HepG2 (cell line): Measurements from ENCODE around the gene MEIS1. TPM values are rescaled to one million over a fixed set of nuclear protein-coding genes. Genes with fewer than 3 reads are reported as not detected.

ENCODE experiments used
- ATAC-seq: fragments of 200-7000 bp; cut with Tn5 transposase; 3 replicates; pipeline ENCODE4 v1.9.1; 2020; ENCODE audit warnings: mild to moderate bottlenecking, moderate library complexity
- BruUV-seq: library from RNA; stranded (reverse); fragments of 400-500 nt; replicated peaks from 2 replicates; lab custom pipeline; 2021; lab: Mats Ljungman, UMichigan
- CTCF ChIA-PET: fragments of 300-600 bp; formaldehyde crosslinking; extraction: SDS; loops from one replicate; lab custom pipeline; 2021; ENCODE audit warnings: low total read pairs, inconsistent platforms, low intra/inter-chr PET ratio; lab: Yijun Ruan, JAX
- POLR2A ChIA-PET: fragments of 350-600 bp; sonication (Branson Sonifier 250); formaldehyde crosslinking; loops from one replicate; lab custom pipeline; 2020; ENCODE audit warnings: antibody characterized with exemption, inconsistent platforms; lab: Yijun Ruan, JAX
- DNase-seq: peaks from one replicate; pipeline ENCODE4 v3.0.0-alpha.2; 2015; ENCODE audit warnings: low spot score
- FAIRE-seq: peaks from 3 replicates; lab custom pipeline; 2011; peaks lifted over from hg19 to GRCh38; lab: Jason Lieb, UNC
- H2AFZ ChIP-seq: one replicate; pipeline ENCODE4 v1.6.1; 2011; ENCODE audit warnings: low read length, inconsistent platforms
- H3K27ac ChIP-seq: fragments of 300-600 bp; 3 replicates; pipeline ENCODE4 v1.8.0; 2011; ENCODE audit warnings: mixed run types, mild to moderate bottlenecking, mixed read lengths, low read length, inconsistent platforms; ENCODE audit not compliant: insufficient read depth; ENCODE audit errors: extremely low read length
- H3K27me3 ChIP-seq, 2 experiments: fragments of 200-600 bp in 1 of 2; 2 replicates in 1 of 2; 3 replicates in 1 of 2; pipeline versions ENCODE4 v1.6.0 to v1.8.0; 2011; ENCODE audit warnings: low read length in 2 of 2, mild to moderate bottlenecking in 2 of 2, moderate library complexity in 2 of 2, inconsistent platforms in 1 of 2; ENCODE audit not compliant: insufficient read depth in 2 of 2, control insufficient read depth in 1 of 2
- H3K36me3 ChIP-seq, 2 experiments: fragments of 200-600 bp in 1 of 2; replicated peaks in 1 of 2; 2 replicates in 1 of 2; 3 replicates in 1 of 2; pipeline versions ENCODE4 v1.5.1 to v1.8.0; 2011; ENCODE audit warnings: low read length in 2 of 2, inconsistent platforms in 1 of 2; ENCODE audit not compliant: insufficient read depth in 2 of 2, control insufficient read depth in 1 of 2
- H3K4me1 ChIP-seq: 2 replicates; pipeline ENCODE4 v1.5.1; 2012; ENCODE audit warnings: low read length, inconsistent platforms; ENCODE audit not compliant: insufficient read depth
- H3K4me2 ChIP-seq: 2 replicates; pipeline ENCODE4 v1.6.0; 2011; ENCODE audit warnings: low read depth, low read length, inconsistent platforms
- H3K4me3 ChIP-seq, 3 experiments: fragments of 200-600 bp in 1 of 3; sonication (generic), shearing (Covaris generic) in 1 of 3; replicated peaks in 1 of 3; 2 replicates each; pipeline ENCODE4 v1.5.1; 2011 to 2016; ENCODE audit warnings: low read length in 3 of 3, inconsistent platforms in 2 of 3, low read depth in 2 of 3, mild to moderate bottlenecking in 2 of 3, control low read depth in 1 of 3, mixed read lengths in 1 of 3; ENCODE audit not compliant: insufficient read depth in 1 of 3
- H3K79me2 ChIP-seq: one replicate; pipeline ENCODE4 v1.6.1; 2011; ENCODE audit warnings: low read length, inconsistent platforms; ENCODE audit not compliant: insufficient read depth
- H3K9ac ChIP-seq: 2 replicates; pipeline ENCODE4 v1.6.0; 2011; ENCODE audit warnings: mild to moderate bottlenecking, low read depth, low read length, inconsistent platforms; ENCODE audit not compliant: insufficient read depth
- H3K9me3 ChIP-seq: 2 replicates; pipeline ENCODE4 v1.5.1; 2012; ENCODE audit warnings: mild to moderate bottlenecking, low read length
- H4K20me1 ChIP-seq: 2 replicates; pipeline ENCODE4 v1.6.0; 2011; ENCODE audit warnings: inconsistent platforms, mild to moderate bottlenecking, low read length, moderate library complexity; ENCODE audit not compliant: insufficient read depth
- FOXA3 ChIP-seq: IDR thresholded peaks from 2 replicates; pipeline ENCODE4 v1.6.1; 2016; ENCODE audit warnings: missing genetic modification reagents, missing compliant biosample characterization
- HNF1B ChIP-seq: sonication (generic); formaldehyde crosslinking; IDR thresholded peaks from 2 replicates; pipeline ENCODE4 v1.5.1; 2020; ENCODE audit warnings: mild to moderate bottlenecking, moderate library complexity, missing genetic modification reagents
- MEIS1 ChIP-seq: sonication (generic); formaldehyde crosslinking; IDR thresholded peaks from 2 replicates; pipeline ENCODE4 v1.9.0; 2021; ENCODE audit warnings: mild to moderate bottlenecking, missing genetic modification reagents, moderate library complexity, borderline replicate concordance
- MXI1 ChIP-seq: IDR thresholded peaks from 3 replicates; pipeline ENCODE4 v1.6.1; 2012; ENCODE audit warnings: low read depth, low read length, inconsistent platforms, borderline replicate concordance
- NFIB ChIP-seq: sonication (generic); formaldehyde crosslinking; IDR thresholded peaks from 2 replicates; pipeline ENCODE4 v1.9.0; 2021; ENCODE audit warnings: missing genetic modification reagents, mild to moderate bottlenecking, borderline replicate concordance
- SOX6 ChIP-seq, 2 experiments: fragments of 450-650 bp in 1 of 2; sonication (generic) in 1 of 2; formaldehyde crosslinking in 1 of 2; IDR thresholded peaks; 2 replicates each; pipeline versions ENCODE4 v1.4.0 to v1.6.1; 2017 to 2020; ENCODE audit warnings: antibody characterized with exemption in 1 of 2, mild to moderate bottlenecking in 1 of 2, missing genetic modification reagents in 1 of 2
- STAT5B ChIP-seq: sonication (generic); formaldehyde crosslinking; IDR thresholded peaks from 2 replicates; pipeline ENCODE4 v1.4.0; 2020; ENCODE audit warnings: missing genetic modification reagents
- TARDBP ChIP-seq: sonication (generic); formaldehyde crosslinking; IDR thresholded peaks from 2 replicates; pipeline ENCODE4 v1.8.0; 2022; ENCODE audit warnings: mild to moderate bottlenecking, missing genetic modification reagents
- ZFP36L2 ChIP-seq: sonication (generic); formaldehyde crosslinking; IDR thresholded peaks from 2 replicates; pipeline ENCODE4 v1.4.0; 2020; ENCODE audit warnings: missing genetic modification reagents
- ZNF280B ChIP-seq: sonication (generic); formaldehyde crosslinking; IDR thresholded peaks from 2 replicates; pipeline ENCODE4 v1.5.0; 2020; ENCODE audit warnings: missing genetic modification reagents, mild to moderate bottlenecking, borderline replicate concordance
- ZNF430 ChIP-seq: sonication (generic); formaldehyde crosslinking; IDR thresholded peaks from 2 replicates; pipeline ENCODE4 v1.9.0; 2021; ENCODE audit warnings: mild to moderate bottlenecking, missing genetic modification reagents
- ZNF674 ChIP-seq: sonication (generic); formaldehyde crosslinking; IDR thresholded peaks from 2 replicates; pipeline ENCODE4 v1.5.0; 2020; ENCODE audit warnings: low read depth, mild to moderate bottlenecking, missing genetic modification reagents
- ZNF691 ChIP-seq: sonication (generic); formaldehyde crosslinking; IDR thresholded peaks from 2 replicates; pipeline ENCODE4 v1.4.0; 2020; ENCODE audit warnings: missing genetic modification reagents, low read depth, mild to moderate bottlenecking, borderline replicate concordance
- WGBS: methylation state at CpG from one replicate; pipeline ENCODE4 v1.1.6; 2017; ENCODE audit warnings: low lambda C conversion rate; 5-methylcytosine and 5-hydroxymethylcytosine counted together
- in situ Hi-C: cut with HindIII; loops from 2 replicates; pipeline ENCODE4 v1.10.0; 2017; ENCODE audit warnings: low pct_unique_long_range_greater_than_20kb; ENCODE audit not compliant: extremely low pct_ligation_motif_present
- intact Hi-C: fragments of 100-400 bp; cut with micrococcal nuclease; formaldehyde crosslinking; loops from one replicate; pipeline ENCODE4 v1.10.0; 2022; ENCODE audit not compliant: unreplicated experiment
- polyA plus RNA-seq, 8 experiments: library from polyadenylated mRNA; depleted of rRNA in 3 of 8; stranded (reverse) in 7 of 8; unstranded in 1 of 8; fragments of >200 nt; fragmentation: Illumina TruSeq in 4 of 8; extraction: Trizol in 4 of 8; gene quantifications; 2 replicates each; pipeline versions ENCODE4 v1.2.1 to v1.2.3, GENCODE V29; 2011 to 2016; ENCODE audit warnings: low read depth in 4 of 8, missing spikeins in 1 of 8, mixed read lengths in 1 of 8; ENCODE audit not compliant: insufficient read depth in 1 of 8
- total RNA-seq, 5 experiments: library from RNA; depleted of rRNA; stranded (reverse); fragments of >200 nt; fragmentation: Illumina TruSeq; extraction: Trizol; gene quantifications; 2 replicates each; pipeline ENCODE4 v1.2.3, GENCODE V29; 2016; ENCODE audit warnings: low read depth in 1 of 5

Gene MEIS1
- total and polyA plus RNA-seq, 2 of the 13 experiments (the other 11 are each of a cell fraction or from before 2014, with no cell fraction given): 3.8 to 6.0 TPM

- TF ChIP-seq SOX6 (IDR thresholded peaks at IDR 0.05) (no peak), SOX6 (CRISPR knock-in tag; IDR thresholded peaks at IDR 0.05) (no peak), ZNF430 (CRISPR knock-in tag) (no peak), ZNF691 (CRISPR knock-in tag) (no peak), NFIB (CRISPR knock-in tag) (no peak), HNF1B (no peak), ZNF280B (CRISPR knock-in tag) (no peak), TARDBP (no peak), FOXA3 (CRISPR knock-in tag) (no peak), ZFP36L2 (CRISPR knock-in tag) (no peak), ZNF674 (CRISPR knock-in tag) (no peak), MEIS1 (CRISPR knock-in tag) (no peak), MXI1 (no peak), STAT5B (CRISPR knock-in tag) (no peak)
- no peaks in the 10 kb centered on the region for H3K9me3 ChIP-seq
- in situ Hi-C loops (loop anchor here (25.0 kb wide), 2 partner anchors 959 to 1241 kb away; no protein-coding TSS in a partner anchor), intact Hi-C loops (no loop called here)
- 4% methylated on average over 2 of the region's 2 CpGs for WGBS
- DNase-seq (no peak), ATAC-seq (no peak), FAIRE-seq (no peak)
- no peak overlapping the region for H3K4me3 ChIP-seq
- no peaks in the 10 kb centered on the region for H3K36me3 ChIP-seq
- H3K4me2 ChIP-seq: no peak overlapping the region
- H3K79me2 ChIP-seq: no peaks in the 10 kb centered on the region
- H4K20me1 ChIP-seq: no peaks in the 10 kb centered on the region
- ChIA-PET CTCF (no interaction called here), POLR2A (no interaction called here)
- H3K27ac ChIP-seq: no peak overlapping the region
- no TSS peak for BruUV-seq
- H3K27me3 ChIP-seq: no peaks in the 10 kb centered on the region; a peak in 1 of 5 replicates
- no peaks in the 10 kb centered on the region for H3K4me1 ChIP-seq
- H2AFZ ChIP-seq: no peak overlapping the region
- H3K9ac ChIP-seq: no peak overlapping the region
These were observed 161.3 kb downstream of the MEIS1 start for GRCh38 chr2:66596256-66596655.
